Activated CD8-positive, alpha-beta memory T cell treated with anti-CD3 and anti-CD28 coated beads for 48 hours (primary cell): ENCODE measurements around the gene RPL10A.
A peak's percentile ranks its signal among the peaks of the same experiment; 100 is the strongest.

Experiments used
- DNase-seq, 3 experiments: peaks; one replicate each; pipeline ENCODE4 v3.0.0-alpha.2; 2020; ENCODE audit warnings: low read depth in 2 of 3, low spot score in 2 of 3

Gene RPL10A

DNA sequence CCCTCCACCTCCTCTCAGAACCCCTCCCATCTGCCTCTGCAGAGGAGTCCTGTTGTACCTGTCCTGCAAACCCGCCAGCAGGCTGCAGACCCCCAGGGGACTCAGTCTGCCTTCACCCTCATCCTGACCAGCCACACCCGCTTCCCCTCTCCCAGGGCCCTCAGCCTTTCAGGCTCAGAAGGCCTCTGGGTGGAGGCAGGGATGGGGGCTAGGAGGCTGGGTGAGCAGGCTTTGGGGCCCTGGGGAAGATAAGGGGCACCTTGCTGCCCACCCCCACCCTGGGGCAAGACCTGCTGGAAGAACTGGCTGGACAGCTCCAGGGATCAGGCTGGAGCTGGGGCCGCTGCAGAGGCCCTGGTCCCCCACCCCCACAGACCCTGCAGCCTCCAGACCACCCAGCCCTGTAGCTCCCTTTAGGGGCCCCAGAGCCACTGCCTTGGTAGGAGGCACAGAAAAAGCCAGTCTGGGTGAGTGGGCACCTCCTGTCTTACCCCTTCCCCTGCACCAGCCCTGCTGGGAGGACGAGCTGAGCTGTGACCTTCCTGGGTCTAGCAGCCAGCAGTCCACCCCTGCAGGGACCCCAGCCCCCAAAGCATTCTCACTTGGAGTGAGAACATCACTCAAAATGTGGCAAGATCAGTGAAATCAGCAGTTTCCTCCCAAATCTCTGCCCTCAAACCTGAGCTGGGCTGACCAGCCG is 23.5 kb downstream of the RPL10A start:
- DNase-seq = no peak

DNA sequence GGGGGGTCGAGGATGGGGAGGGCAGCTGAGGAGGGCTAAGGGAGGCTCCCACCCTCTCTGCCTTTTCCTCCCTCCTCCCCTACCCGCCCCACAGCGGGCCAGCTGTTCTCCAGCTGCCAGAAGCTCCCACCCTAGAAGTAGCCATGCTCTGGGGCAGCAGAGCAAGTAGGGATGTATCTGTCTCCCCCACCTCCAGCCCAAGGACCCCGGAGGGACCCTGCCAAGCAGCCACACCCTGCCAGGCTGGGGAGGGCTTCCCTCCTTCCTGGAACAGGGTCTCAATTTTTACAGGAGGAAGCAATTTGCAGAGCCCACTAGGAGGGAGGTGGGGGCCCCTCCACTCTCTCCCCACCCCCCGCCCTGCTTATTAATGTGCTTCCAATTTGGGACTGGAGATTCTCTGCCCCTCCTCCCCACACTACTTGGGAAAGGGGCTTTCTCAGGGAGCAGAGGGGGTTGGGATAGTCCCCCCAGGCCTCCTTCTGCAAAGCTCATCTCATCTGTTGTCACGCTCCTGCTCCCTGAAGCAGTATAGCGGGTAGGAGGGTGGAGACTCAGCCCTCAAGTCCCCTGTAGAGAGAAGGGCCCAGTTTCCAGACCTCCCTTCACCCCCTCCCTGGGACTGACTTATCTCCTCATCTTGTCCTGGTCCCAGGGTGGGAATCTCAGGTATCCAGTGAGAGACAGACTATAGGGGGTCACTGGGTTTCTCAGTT is 24.2 kb downstream of the RPL10A start:
- no peak for DNase-seq

DNA sequence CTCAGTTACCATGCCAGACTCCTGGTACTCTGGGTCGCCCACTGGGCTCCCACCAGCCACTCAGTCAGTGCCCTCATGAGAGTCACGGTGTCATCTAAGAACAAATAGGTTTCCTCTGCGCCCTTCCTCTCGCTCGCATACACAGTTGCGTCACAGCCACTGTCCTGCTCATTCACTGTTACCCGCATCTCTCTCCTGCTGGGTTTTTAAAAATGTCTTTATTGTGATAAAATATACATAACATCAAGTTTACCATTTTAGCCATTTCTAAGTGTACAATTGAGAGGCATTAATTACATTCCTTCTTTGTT is 24.7 kb downstream of the RPL10A start:
- DNase-seq = no peak

DNA sequence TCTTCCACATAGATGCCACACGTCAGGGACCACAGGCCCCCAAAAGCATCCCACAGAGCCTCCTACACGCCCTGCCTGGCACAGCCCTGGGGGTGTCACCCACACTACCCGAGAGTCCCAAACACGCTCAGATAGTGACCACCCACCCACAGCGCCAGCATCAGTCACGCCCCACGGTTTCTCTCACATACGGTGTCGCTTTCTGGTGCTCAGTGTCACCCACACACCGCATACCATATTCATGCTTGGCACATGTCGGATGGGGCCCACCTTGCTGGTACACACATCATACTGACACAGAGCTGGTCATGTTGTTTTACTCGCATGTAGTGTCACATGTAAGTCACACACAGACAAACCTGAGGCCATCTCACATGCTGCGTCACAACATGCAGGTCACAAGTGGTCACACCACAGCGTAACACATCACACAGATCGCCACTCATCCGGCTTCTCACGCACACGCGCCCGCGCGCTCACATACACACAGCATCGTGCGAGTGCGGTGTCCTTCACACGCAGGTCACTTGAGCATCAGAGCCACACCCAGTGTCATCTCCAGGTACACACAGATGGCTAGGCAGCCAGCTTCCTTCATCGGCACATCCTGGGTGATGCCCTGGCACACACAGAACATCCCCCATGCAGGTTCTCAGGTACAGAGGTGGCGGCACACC is 25.2 kb downstream of the RPL10A start:
- no peak for DNase-seq

DNA sequence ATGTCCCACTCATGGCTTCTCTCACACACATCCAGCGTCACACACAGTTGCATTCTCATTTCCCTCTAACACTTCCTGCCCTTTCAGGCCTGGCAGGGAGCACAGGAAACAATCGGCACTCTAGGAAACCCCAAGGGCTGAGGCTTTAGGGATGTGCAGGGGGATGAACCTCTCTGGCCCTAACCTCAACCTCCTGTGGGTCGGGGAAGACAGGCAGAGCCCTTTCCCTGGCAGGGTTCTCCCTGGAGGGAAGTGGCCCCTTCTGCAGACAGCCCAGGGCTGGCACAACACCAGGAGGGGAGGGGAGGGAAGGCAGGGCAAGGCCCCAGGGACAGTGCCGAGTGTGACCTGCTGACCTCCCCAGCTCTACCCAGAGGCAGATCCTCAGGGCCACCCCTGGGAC is 26.0 kb downstream of the RPL10A start:
- DNase-seq = no peak

DNA sequence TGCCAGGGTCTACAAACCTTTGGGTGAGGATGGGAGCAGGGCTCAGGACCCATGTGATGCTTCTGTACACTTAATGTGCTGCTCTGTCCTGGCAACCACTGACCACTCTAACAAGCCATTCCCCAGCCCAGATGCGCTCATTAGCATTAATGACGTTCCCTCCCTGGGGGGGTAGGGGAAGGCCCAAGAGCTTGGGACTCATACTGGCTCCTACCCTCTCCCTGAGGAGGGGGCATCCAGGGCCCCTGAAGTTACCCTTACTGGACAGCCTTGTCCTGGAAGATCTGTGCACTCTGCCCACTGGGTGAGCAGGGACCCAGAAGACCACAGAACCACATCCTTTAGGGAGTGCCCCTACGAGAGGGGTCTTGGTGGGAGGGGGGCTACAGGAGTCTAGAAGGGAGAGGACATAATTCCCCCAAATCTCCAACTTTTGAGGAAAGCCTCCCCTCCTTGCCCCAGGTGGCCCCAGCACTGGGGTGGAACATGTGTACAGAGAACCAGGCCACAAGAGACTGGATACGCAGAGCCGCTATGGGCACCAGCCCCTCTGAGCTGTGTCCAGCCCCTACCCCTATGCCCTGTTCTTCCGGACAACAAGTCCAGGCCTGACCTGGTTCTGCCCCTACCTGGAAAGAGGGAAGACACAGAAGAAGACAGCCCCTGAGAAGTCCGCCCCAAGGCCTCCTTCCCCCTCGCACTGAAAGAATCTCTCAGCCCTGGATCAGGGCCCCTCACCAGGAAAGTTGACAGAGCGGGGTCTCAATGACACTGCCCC is 27.2 kb downstream of the RPL10A start:
- no peak for DNase-seq

DNA sequence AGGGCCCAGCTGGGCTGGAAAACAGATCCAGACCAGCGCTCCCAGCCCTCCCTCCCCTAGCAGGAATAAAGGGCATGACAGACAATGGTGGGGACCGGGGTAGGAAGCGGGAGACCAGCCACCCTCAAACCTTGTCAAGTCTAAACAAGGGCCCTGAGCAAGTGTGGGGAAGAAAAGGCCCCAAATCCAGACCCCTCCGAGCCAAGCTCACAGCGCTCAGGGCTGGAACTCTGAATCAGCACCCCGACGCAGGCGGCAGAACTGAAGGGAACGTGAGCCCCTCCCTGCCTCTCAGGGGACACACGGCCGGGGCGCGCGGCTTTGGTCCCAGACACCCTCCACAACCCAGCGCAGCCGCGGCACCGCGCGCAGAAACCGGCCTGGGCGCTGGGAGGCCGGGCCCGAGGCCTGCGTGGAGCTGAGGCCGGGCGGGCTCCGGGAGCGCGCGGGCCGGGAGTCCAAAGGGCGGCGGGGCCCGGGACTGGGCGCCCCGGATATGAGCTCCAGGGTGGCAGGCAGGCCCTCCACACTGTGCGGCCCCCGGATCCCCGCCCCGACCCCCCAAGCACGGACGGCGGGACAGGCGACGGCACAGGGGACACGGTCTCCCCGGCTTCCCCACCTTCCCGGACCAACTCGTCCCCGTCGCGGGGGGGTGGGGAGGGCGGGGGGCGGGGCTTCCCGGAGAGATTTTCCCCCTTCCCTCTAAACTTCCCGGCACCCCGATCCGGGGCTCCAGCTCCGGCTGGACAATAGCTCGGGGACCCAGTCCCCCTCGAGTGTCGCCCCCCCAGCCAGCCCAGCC is 28.0 kb downstream of the RPL10A start:
- no peak for DNase-seq

DNA sequence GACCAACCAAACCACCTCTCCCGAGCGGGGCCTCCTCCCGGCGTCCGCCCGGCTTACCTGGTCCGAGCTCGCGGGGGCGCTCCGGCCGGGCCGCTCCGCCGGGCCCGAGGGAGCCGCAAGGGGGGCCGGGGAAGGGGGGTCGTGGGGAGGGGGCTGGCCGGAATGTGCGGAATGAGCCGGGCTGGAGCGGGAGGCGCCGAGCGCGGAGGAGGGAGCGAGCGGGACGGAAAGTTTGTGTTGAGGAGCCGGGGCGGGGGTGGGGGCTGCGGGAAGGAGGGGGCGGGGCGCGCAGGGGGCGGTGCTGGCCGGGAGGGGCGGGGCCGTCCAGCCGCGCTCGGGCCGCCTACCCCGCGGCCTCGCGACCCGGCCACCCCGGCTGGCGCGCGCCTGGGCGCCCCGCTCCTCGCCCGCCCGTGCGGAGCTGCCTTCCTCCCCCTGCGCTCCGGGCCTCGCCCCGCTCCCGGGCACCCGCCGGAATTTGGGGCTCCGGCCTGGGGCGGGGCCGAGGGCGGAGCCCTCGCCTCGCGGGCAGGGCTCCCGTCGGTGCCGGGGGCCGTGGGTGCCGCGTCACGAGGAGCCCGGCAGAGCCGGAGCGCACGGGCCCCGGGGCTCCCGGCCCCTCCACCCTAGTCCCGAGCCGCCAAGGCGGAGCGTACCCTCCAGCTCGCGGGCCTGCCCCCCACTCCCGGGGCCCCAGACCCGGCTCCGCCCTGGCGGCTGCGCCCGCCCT is 28.8 kb downstream of the RPL10A start, which contains the start of gene TEAD3:
TEAD3 (minus strand) TSS at position 239 of the 730 bp plus-strand sequence.
- peak in 2 of 3 experiments; percentile 31 to 43 for DNase-seq

DNA sequence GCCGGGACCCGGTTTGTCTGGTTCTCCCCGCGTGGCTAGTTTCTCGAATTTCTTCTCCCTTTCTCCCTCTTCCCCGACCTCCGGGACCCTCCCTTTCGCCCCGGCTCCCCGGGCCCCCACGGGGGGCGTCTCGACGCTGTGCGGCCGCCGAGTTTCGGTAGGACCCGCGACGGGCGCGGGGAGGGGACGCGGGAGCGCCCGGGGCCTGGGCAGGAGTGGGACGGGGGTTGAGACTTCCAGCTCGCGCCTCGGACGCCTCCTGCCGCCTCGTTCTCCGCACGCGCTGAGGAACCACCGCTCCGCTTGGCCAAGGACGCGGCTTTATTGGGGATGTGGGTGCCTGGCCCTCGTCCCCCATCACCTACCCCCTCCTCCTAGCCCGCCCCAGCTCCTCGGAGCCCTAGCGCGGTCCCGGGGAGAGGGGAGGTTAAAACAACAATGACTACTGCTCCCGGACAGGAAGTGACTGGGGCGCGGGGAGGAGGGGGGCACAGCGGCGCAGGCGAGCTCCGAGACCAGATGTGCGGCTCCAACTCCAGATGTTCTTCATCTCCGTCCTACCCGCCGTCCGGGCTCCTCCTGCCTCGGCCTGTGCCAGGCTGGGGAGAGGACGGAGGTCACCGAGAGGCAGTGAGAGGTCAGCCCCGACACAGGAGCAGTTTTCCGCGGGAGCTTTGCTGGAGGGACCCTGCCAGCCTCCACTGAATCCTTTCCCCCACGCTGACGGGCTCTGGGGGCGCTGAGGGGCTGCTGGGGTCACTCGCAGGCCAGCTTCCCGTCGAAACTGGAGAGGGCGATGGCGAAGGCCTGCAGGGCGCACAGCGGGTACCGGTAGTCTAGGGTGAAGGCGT is 29.6 kb downstream of the RPL10A start:
- peak in 1 of 3 experiments; percentile 40 for DNase-seq

DNA sequence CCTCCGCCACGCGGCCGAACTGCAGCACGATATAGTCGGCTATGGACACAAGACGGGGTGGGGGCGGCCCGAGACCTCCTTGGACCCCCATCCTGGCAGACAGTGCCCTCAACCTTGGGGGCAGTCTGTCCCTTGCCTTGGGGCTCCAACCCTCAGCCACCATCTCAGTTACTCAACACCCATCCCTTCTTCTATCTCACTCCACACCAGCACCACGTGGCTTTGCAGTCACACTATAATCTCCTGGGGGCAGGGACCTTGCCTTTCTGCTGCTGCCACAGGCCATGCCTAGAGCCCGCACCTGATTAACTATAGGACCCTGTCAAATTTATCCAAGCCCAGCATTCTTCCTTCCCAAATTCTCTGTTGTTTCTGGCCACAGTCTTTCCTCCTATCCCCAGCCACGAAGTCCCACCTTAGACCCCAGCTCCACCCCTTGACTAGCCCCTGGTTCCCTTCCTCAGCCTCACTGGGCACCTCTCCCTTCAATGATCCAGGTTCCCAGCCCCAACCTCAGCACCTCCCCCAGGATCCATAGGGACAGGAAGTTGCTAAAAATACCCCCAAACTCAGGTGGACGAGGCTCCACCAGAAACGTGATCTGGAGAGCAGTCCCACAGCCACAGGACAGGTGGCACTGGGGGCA is 30.3 kb downstream of the RPL10A start:
- no peak for DNase-seq

DNA sequence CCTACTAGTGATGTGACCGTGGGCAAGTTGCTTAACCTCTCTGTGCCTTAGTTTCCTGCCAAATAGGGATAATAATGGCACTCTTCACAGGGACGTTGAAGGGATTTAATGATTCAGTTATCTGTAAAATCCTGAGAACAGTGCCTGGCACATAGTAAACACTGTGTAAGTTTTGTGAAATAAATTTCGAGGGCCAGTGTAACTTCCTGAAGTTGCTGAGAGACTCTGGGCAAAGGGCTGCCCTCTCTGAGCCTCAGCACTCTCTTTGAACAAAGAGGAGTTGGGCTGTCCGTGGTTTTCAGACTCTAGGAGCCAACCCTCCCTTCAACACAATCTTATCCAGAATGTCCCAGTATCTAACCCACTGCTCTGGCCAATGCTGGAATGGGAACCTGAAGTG is 31.2 kb downstream of the RPL10A start:
- no peak for DNase-seq

DNA sequence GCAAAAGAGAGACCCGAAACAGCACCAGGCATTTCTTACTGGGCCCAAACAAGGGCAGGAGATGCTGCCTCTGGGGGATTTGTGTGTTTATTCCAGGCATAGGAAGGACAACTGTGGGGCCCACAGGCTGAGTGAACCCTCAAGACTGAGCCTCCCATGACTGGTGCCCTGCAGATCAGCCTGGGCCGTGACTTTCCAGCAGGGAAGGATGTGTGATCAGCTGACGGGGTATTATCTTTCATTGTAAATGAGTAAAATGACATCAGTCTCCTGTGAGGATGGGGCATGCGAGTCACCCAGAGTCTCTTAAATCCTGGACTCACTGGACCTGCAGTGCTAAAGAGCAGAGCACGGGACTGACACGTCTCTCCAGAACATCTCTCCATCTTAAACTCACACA is 32.6 kb downstream of the RPL10A start:
- no peak for DNase-seq

DNA sequence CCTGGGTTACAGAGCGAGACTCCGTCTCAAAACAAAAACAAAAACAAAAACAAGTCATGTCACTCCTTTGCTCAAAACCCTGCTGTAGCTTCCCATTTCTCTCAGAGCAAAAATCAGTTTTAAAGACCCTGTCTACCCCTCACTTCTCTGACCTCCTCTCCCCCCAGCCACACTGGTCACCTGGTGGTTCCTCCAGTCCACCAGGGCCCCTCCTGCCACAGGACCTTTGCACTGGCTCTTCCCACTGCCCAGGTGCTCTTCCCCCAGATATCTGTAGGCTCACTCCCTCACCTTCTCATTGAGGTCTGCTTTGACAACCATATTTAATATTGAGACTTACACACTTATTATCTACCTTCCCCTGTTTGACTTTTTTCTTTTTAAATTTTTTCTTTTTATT is 33.6 kb downstream of the RPL10A start:
- no peak for DNase-seq

DNA sequence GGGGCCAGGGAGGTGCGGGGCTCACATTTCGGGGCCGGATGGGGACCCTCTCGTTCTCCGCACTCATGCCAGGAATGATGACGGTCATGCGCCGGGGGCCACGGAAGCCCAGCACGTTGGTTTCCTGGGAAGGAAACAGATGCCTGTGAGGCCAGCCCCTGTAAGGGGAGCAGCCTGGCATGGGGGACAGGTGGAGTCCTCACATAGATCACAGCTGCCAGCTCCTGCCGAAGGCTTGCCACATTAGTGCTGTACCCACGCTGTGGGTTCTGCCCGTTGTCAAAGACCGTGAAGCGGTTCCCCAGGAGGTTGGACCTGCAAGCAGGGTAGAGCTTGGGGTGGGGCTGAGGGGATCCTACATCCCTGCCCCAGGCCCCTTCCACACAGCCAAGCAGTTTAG is 35.3 kb downstream of the RPL10A start:
- DNase-seq = no peak

DNA sequence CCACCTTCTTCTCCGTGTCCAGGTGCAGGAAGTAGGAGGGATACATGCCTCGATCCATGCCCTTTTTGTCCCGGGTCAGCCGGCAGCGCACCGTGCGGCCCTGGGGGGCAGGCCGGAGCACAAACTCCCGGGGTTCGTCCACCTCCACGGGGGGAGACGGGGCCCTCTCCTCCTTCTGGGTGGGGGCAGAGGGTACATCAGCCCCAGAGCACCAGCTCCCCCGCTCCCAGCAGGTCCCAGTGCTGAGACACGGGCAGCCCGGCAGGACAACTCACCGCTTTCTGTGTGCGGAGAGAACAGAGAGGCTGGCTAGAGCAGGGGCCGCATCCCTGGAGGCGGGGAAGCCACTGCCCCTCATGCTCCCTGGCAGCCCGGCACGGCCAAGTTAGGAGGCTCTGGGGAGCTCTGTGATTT is 37.8 kb downstream of the RPL10A start:
- DNase-seq = no peak

DNA sequence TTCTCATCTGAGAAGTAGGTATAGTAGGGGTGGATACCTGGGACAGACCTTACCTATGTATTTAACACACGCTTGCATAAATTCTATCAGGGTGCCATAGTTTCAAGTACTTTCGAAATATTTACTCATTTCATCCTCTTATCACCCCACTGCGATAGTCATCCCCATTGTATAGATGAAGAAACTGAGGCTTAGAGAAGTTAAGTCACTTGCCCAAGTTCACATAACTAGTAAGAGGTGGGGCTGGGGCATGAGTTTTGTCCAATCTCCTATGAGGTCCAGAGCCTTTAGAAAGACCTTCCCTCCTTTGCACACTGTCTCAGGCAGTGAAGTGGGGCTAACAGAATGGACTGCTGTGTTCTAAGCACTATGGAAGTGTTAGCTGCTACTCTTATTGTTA is 38.3 kb downstream of the RPL10A start:
- DNase-seq = no peak

DNA sequence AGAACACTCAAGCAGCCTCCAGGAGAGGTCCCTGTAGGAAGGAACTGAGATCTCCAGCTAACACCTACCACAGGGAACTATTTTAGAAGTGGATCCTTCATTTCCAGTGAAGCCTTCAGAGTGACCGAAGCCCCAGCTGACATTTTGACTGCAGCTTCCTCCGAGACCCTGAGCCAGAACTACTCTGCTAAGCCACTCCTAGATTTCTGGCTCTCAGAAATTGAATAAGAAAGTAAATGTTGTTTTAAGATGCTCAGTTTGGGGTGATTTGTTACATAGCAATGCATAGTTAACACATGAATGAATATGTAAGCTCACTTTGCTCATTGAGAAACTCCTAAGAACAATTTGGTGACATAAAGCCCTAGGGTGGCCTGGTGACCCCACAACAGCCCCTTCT is 39.0 kb downstream of the RPL10A start:
- no peak for DNase-seq

DNA sequence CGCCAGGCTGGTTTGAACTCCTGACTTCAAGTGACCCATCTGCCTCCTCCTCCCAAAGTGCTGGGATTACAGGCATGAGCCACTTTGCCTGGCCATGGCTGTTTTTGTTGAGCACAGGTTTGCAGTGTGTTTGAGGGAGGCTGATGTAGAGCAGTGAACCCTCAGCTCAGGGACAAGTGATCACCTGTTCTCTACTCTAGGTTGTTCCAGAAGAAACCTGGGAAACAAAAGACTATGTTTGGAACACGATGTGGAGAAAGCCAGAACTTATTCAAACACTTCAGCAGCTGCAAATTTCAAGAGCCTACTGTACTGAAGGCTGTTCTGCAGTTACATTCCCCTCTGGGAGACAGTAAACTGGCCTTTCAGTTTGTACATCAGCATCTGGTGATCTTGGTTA is 39.8 kb downstream of the RPL10A start:
- DNase-seq = no peak

DNA sequence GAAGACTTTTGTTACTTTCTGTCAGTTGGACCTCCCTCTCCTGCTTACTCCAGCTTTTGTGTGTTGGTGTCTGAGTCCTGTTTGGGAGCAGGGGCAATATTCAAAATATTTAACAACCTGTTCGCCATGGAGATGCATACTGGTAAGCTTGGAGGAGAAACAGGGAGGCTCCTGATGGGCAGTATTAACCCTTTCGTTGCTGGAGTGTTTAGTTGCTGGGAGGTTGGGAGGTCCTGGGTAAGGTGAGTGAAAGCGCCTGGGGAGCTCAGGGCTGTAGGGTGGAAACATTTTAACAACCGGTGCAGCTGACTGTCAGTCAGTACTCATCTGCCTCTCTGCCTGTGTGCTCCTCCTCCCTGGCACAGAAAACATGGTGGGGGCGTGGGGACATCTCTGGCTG is 40.3 kb downstream of the RPL10A start:
- DNase-seq = no peak
